HepG2 (cell line): ENCODE data around the gene ZNF277. TPM values are rescaled to one million over a fixed set of nuclear protein-coding genes. Genes with fewer than 3 reads are reported as not detected.

Experiments used
- ATAC-seq: fragments of 200-7000 bp; cut with Tn5 transposase; 3 replicates; pipeline ENCODE4 v1.9.1; 2020; ENCODE audit warnings: mild to moderate bottlenecking, moderate library complexity
- BruUV-seq: library from RNA; stranded (reverse); fragments of 400-500 nt; replicated peaks from 2 replicates; lab custom pipeline; 2021; lab: Mats Ljungman, UMichigan
- CTCF ChIA-PET: fragments of 300-600 bp; formaldehyde crosslinking; extraction: SDS; loops from one replicate; lab custom pipeline; 2021; ENCODE audit warnings: low total read pairs, inconsistent platforms, low intra/inter-chr PET ratio; lab: Yijun Ruan, JAX
- POLR2A ChIA-PET: fragments of 350-600 bp; sonication (Branson Sonifier 250); formaldehyde crosslinking; loops from one replicate; lab custom pipeline; 2020; ENCODE audit warnings: antibody characterized with exemption, inconsistent platforms; lab: Yijun Ruan, JAX
- DNase-seq: peaks from one replicate; pipeline ENCODE4 v3.0.0-alpha.2; 2015; ENCODE audit warnings: low spot score
- FAIRE-seq: peaks from 3 replicates; lab custom pipeline; 2011; peaks lifted over from hg19 to GRCh38; lab: Jason Lieb, UNC
- H2AFZ ChIP-seq: one replicate; pipeline ENCODE4 v1.6.1; 2011; ENCODE audit warnings: low read length, inconsistent platforms
- H3K27ac ChIP-seq: fragments of 300-600 bp; 3 replicates; pipeline ENCODE4 v1.8.0; 2011; ENCODE audit warnings: mixed run types, mild to moderate bottlenecking, mixed read lengths, low read length, inconsistent platforms; ENCODE audit not compliant: insufficient read depth; ENCODE audit errors: extremely low read length
- H3K27me3 ChIP-seq, 2 experiments: fragments of 200-600 bp in 1 of 2; 2 replicates in 1 of 2; 3 replicates in 1 of 2; pipeline versions ENCODE4 v1.6.0 to v1.8.0; 2011; ENCODE audit warnings: low read length in 2 of 2, mild to moderate bottlenecking in 2 of 2, moderate library complexity in 2 of 2, inconsistent platforms in 1 of 2; ENCODE audit not compliant: insufficient read depth in 2 of 2, control insufficient read depth in 1 of 2
- H3K36me3 ChIP-seq, 2 experiments: fragments of 200-600 bp in 1 of 2; replicated peaks in 1 of 2; 2 replicates in 1 of 2; 3 replicates in 1 of 2; pipeline versions ENCODE4 v1.5.1 to v1.8.0; 2011; ENCODE audit warnings: low read length in 2 of 2, inconsistent platforms in 1 of 2; ENCODE audit not compliant: insufficient read depth in 2 of 2, control insufficient read depth in 1 of 2
- H3K4me1 ChIP-seq: 2 replicates; pipeline ENCODE4 v1.5.1; 2012; ENCODE audit warnings: low read length, inconsistent platforms; ENCODE audit not compliant: insufficient read depth
- H3K4me2 ChIP-seq: 2 replicates; pipeline ENCODE4 v1.6.0; 2011; ENCODE audit warnings: low read depth, low read length, inconsistent platforms
- H3K4me3 ChIP-seq, 3 experiments: fragments of 200-600 bp in 1 of 3; sonication (generic), shearing (Covaris generic) in 1 of 3; replicated peaks in 1 of 3; 2 replicates each; pipeline ENCODE4 v1.5.1; 2011 to 2016; ENCODE audit warnings: low read length in 3 of 3, inconsistent platforms in 2 of 3, low read depth in 2 of 3, mild to moderate bottlenecking in 2 of 3, control low read depth in 1 of 3, mixed read lengths in 1 of 3; ENCODE audit not compliant: insufficient read depth in 1 of 3
- H3K79me2 ChIP-seq: one replicate; pipeline ENCODE4 v1.6.1; 2011; ENCODE audit warnings: low read length, inconsistent platforms; ENCODE audit not compliant: insufficient read depth
- H3K9ac ChIP-seq: 2 replicates; pipeline ENCODE4 v1.6.0; 2011; ENCODE audit warnings: mild to moderate bottlenecking, low read depth, low read length, inconsistent platforms; ENCODE audit not compliant: insufficient read depth
- H3K9me3 ChIP-seq: 2 replicates; pipeline ENCODE4 v1.5.1; 2012; ENCODE audit warnings: mild to moderate bottlenecking, low read length
- H4K20me1 ChIP-seq: 2 replicates; pipeline ENCODE4 v1.6.0; 2011; ENCODE audit warnings: inconsistent platforms, mild to moderate bottlenecking, low read length, moderate library complexity; ENCODE audit not compliant: insufficient read depth
- EHMT2 ChIP-seq: fragments of 200-600 bp; sonication (generic); IDR thresholded peaks from 2 replicates; pipeline ENCODE4 v1.7.0; 2017; ENCODE audit warnings: antibody characterized with exemption, low read depth, low read length, borderline replicate concordance
- FOSL2 ChIP-seq: sonication (generic); formaldehyde crosslinking; IDR thresholded peaks from 2 replicates; pipeline ENCODE4 v1.4.0; 2020; ENCODE audit warnings: missing genetic modification reagents
- FOXA3 ChIP-seq: IDR thresholded peaks from 2 replicates; pipeline ENCODE4 v1.6.1; 2016; ENCODE audit warnings: missing genetic modification reagents, missing compliant biosample characterization
- MIER3 ChIP-seq: IDR thresholded peaks from 2 replicates; pipeline ENCODE4 v1.6.1; 2016; ENCODE audit warnings: missing compliant biosample characterization, borderline replicate concordance
- RCOR2 ChIP-seq: IDR thresholded peaks from 2 replicates; pipeline ENCODE4 v1.6.1; 2016; ENCODE audit warnings: missing biosample characterization, missing genetic modification reagents
- SOX5 ChIP-seq: IDR thresholded peaks from 2 replicates; pipeline ENCODE4 v1.6.1; 2016; ENCODE audit warnings: borderline replicate concordance
- TBX2 ChIP-seq: sonication (generic); formaldehyde crosslinking; IDR thresholded peaks from 2 replicates; pipeline ENCODE4 v1.5.0; 2020; ENCODE audit warnings: missing genetic modification reagents, mild to moderate bottlenecking, borderline replicate concordance
- TMF1 ChIP-seq: sonication (generic); formaldehyde crosslinking; IDR thresholded peaks from 2 replicates; pipeline ENCODE4 v1.8.1; 2022; ENCODE audit warnings: low read depth, missing genetic modification reagents
- ZNF781 ChIP-seq: sonication (generic); formaldehyde crosslinking; IDR thresholded peaks from 2 replicates; pipeline ENCODE4 v1.5.1; 2020; ENCODE audit warnings: borderline replicate concordance, mild to moderate bottlenecking, missing genetic modification reagents; ENCODE audit errors: not compliant biosample characterization
- whole genome bisulfite sequencing: methylation state at CpG from one replicate; pipeline ENCODE4 v1.1.6; 2017; ENCODE audit warnings: low lambda C conversion rate; 5-methylcytosine and 5-hydroxymethylcytosine counted together
- in situ Hi-C: cut with HindIII; loops from 2 replicates; pipeline ENCODE4 v1.10.0; 2017; ENCODE audit warnings: low pct_unique_long_range_greater_than_20kb; ENCODE audit not compliant: extremely low pct_ligation_motif_present
- intact Hi-C: fragments of 100-400 bp; cut with micrococcal nuclease; formaldehyde crosslinking; loops from one replicate; pipeline ENCODE4 v1.10.0; 2022; ENCODE audit not compliant: unreplicated experiment
- polyA plus RNA-seq, 8 experiments: library from polyadenylated mRNA; depleted of rRNA in 3 of 8; stranded (reverse) in 7 of 8; unstranded in 1 of 8; fragments of >200 nt; fragmentation: Illumina TruSeq in 4 of 8; extraction: Trizol in 4 of 8; gene quantifications; 2 replicates each; pipeline versions ENCODE4 v1.2.1 to v1.2.3, GENCODE V29; 2011 to 2016; ENCODE audit warnings: low read depth in 4 of 8, missing spikeins in 1 of 8, mixed read lengths in 1 of 8; ENCODE audit not compliant: insufficient read depth in 1 of 8
- total RNA-seq, 5 experiments: library from RNA; depleted of rRNA; stranded (reverse); fragments of >200 nt; fragmentation: Illumina TruSeq; extraction: Trizol; gene quantifications; 2 replicates each; pipeline ENCODE4 v1.2.3, GENCODE V29; 2016; ENCODE audit warnings: low read depth in 1 of 5
- TF ChIP-seq, protein P1 (sequence below): fragments of 450-650 bp; IDR thresholded peaks from 2 replicates; pipeline ENCODE4 v1.6.1; 2017
- TF ChIP-seq, protein P2 (sequence below): sonication (generic); formaldehyde crosslinking; IDR thresholded peaks from 2 replicates; pipeline ENCODE4 v1.5.0; 2020; ENCODE audit warnings: mild to moderate bottlenecking, missing genetic modification reagents

Gene ZNF277
- total and polyA plus RNA-seq, 2 of the 13 experiments (the other 11 are each of a cell fraction or from before 2014, with no cell fraction given): 29.1 to 30.1 TPM

DNA sequence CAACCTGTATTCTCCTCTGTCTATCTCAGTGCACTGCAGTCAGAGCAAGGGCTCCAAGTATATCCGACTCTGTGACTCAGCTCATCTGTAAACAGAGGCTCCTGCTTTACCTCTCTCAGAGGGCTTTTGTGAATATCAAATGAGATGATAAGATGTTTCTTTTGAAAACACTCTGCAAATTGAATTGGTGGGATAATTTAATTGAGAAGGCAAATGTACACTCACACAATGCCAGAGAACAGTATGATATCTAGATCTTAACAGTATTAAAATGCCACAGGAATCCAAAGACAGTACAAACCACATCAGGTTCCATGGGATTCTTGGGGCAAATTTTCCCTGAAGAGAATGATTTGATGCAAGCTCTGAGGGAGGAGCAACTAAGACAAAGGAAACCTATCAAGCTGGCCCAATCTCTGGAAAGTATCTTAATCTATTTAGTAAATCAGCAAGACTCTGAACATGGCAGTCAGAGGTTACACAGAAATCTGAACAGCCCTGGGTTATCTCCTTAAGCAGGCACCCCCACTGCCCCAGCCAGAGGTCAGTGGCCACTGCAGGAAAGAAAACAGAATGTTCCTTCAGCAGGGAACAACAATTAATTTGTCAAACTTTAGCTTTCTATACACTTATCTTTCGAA lies 46.2 kb upstream of the ZNF277 start:
- Histone ChIP-seq H3K4me3 (peak overlapping the region; percentile 15 to 37 (median 24); a peak in 4 of 6 replicates), H3K27me3 (no peaks in the 10 kb centered on the region), H3K4me1 (peaks cover 43% of the 10 kb centered on the region), H4K20me1 (peaks cover 40% of the 10 kb centered on the region), H3K36me3 (no peaks in the 10 kb centered on the region), H3K79me2 (peaks cover 18% of the 10 kb centered on the region), H3K27ac (peak overlapping the region; percentile 36), H2AFZ (no peak overlapping the region), H3K9ac (no peak overlapping the region), H3K9me3 (no peaks in the 10 kb centered on the region), H3K4me2 (peak overlapping the region; percentile 71)
- 5% methylated on average over 2 of the region's 2 CpGs for WGBS
- ChIA-PET POLR2A (interaction anchor here (0.8 to 1.4 kb wide), 2 partner anchors 42 to 47 kb away, joined by 3 to 4 read pairs; partner anchors contain the start of gene ZNF277), CTCF (no interaction called here)
- intact Hi-C loops (loop anchor here (1.0 to 2.0 kb wide), 2 partner anchors 47 to 207 kb away; partner anchors contain the start of genes DOCK4 and ZNF277), in situ Hi-C loops (no loop called here)
- ATAC-seq: peak; percentile 77
- no TSS peak for BruUV-seq
- DNase-seq: peak; percentile 57
- FAIRE-seq: peak; percentile 39
- peak; percentile 71 for TF ChIP-seq FOXA3 (CRISPR knock-in tag)
- peak; percentile 53; the same call in 1 of the 2 replicates for TF ChIP-seq TBX2
- no peak for TF ChIP-seq EHMT2
- TF ChIP-seq FOSL2 (CRISPR knock-in tag): peak; percentile 92
- no peak for TF ChIP-seq MIER3 (CRISPR knock-in tag)
- TF ChIP-seq SOX5 (CRISPR knock-in tag): 0 out of 2 replicates have a peak, but pooled peaks have one; percentile 9
- TF ChIP-seq, protein P1, sequence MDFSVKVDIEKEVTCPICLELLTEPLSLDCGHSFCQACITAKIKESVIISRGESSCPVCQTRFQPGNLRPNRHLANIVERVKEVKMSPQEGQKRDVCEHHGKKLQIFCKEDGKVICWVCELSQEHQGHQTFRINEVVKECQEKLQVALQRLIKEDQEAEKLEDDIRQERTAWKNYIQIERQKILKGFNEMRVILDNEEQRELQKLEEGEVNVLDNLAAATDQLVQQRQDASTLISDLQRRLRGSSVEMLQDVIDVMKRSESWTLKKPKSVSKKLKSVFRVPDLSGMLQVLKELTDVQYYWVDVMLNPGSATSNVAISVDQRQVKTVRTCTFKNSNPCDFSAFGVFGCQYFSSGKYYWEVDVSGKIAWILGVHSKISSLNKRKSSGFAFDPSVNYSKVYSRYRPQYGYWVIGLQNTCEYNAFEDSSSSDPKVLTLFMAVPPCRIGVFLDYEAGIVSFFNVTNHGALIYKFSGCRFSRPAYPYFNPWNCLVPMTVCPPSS: no peak
- TF ChIP-seq TMF1: no peak
- no peak for TF ChIP-seq ZNF781
- TF ChIP-seq, protein P2, sequence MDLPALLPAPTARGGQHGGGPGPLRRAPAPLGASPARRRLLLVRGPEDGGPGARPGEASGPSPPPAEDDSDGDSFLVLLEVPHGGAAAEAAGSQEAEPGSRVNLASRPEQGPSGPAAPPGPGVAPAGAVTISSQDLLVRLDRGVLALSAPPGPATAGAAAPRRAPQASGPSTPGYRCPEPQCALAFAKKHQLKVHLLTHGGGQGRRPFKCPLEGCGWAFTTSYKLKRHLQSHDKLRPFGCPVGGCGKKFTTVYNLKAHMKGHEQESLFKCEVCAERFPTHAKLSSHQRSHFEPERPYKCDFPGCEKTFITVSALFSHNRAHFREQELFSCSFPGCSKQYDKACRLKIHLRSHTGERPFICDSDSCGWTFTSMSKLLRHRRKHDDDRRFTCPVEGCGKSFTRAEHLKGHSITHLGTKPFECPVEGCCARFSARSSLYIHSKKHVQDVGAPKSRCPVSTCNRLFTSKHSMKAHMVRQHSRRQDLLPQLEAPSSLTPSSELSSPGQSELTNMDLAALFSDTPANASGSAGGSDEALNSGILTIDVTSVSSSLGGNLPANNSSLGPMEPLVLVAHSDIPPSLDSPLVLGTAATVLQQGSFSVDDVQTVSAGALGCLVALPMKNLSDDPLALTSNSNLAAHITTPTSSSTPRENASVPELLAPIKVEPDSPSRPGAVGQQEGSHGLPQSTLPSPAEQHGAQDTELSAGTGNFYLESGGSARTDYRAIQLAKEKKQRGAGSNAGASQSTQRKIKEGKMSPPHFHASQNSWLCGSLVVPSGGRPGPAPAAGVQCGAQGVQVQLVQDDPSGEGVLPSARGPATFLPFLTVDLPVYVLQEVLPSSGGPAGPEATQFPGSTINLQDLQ (CRISPR knock-in tag): no peak
- TF ChIP-seq RCOR2 (CRISPR knock-in tag): peak; percentile 45; the same call in 1 of the 2 replicates
